CD4-positive, alpha-beta T cell treated with Interleukin-15 for 1 hour (primary cell): ENCODE data around the gene NOP9.
A peak's percentile ranks its signal among the peaks of the same experiment; 100 is the strongest.

ENCODE experiments used
- DNase-seq: peaks from one replicate; pipeline ENCODE4 v3.0.0-alpha.2; 2020

The NOP9 gene

DNA sequence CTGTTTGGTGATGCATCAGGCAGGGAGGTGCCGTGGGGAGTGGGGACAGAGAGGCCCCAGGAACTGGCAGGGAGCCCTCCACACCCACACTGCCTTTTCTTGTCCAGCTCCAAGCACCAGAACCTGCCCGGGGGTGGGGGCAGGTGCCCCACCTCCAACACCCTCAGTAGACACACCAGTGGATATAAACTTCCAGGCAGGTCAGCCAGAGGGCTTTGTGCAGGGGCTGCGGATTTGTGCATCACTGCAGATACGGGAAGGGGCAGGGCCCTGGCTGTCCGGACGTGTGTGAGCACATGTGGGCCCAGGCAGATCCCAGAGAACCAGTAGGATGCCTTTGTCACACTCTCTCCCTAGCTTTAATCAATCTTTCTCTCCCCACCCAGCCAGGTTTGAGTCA is 35.4 kb upstream of the NOP9 start:
- DNase-seq: no peak

- no peak for DNase-seq
Observed at GRCh38 chr14:24266344-24267244, 33.1 kb upstream of the NOP9 start.

DNA sequence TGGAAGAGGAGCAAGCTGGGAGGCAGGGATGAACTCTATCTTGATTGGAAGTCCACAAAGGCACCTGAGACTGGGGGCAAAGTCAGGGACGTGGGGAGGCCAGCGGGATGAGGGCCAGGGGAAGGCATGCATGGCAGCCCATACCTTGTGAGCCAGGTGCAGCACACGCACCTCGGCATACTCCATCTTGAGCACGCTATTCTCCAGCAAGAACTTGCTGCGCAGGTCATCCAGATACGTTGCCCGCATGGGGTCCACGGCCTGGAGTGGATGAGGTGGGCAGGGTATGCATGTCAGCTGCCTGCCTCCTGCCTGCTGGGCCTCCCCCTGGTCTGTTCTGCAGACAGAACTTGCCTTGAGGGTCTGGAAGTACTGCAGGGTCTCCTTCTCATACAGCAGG is 32.1 kb upstream of the NOP9 start:
- DNase-seq: no peak

DNA sequence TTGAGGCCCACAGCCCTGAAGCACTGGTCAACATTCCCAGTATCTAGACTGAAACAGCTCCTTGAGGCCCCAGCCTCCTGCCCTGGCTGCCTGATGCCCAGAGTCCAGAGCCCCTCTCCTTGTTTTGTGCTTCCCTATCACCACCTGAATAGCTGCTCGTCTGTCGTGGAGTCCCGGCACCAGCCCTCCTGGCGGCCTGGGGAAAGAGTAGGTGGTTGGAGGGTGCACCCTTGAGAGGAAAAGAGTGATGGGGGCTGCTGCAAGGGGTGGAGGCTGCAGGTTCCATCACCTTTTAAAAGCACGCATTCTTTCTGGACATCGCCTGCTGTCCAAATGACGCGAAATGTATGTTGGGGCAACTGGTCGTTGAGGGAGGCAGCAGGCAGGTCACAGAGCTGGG is 31.4 kb upstream of the NOP9 start:
- no peak for DNase-seq

DNA sequence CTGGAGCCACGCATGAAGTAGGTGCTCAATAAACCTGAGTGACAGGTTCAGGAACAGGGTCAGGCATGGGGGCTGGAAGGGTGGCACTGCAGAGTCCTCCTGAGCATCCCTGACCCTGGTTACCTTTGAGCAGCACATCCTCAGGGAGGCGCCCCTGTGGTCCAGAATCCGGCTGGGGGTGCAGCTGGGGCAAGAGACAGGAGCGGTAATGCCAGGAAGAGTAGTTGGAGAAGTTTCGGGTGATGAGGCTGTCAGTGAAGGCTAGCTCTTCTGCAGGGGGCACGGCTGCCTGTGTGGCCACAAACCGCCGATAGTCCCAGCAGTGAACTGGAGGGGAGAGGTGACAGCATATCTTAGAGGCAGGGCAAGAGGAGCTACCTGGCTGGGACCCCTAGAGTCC is 30.3 kb upstream of the NOP9 start:
- DNase-seq: no peak

- no peak for DNase-seq
Observed at GRCh38 chr14:24269910-24270536, 29.6 kb upstream of the NOP9 start.

DNA sequence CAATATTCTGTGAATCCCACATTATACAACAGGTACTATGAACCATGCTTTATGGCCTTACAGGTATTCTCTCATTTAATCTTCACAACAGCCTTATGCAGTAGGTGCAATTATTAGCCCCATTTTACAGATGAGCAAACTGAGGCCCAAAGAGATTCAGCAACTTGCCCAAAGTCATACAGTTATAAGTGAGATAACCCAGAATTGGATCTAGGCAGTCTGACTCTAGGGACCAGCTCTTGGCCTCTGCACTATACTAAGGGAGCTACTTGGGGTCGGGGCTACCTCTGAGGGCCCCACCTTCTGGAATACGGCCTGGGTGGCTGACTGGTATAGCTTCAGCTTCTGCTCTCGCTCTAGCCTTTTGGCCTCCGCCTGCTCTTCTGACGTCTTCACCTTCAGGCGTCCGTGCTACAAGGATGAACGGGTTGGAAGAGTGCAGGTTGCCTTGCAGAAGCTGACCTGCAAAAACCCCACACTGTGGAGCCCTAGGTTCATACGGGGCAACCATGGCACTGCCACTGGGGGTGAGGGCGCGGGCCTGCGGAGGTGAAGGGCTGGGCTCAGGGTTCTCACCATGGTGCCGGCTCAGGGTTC is 29.0 kb upstream of the NOP9 start:
- no peak for DNase-seq

GRCh38 chr14:24271134-24271833 is 28.4 kb upstream of the NOP9 start, which contains the start of gene RABGGTA:
Gene RABGGTA (minus strand): TSS chr14:24271597. CDS start chr14:24271115, 482 bp downstream.
- DNase-seq: peak; percentile 96

DNA sequence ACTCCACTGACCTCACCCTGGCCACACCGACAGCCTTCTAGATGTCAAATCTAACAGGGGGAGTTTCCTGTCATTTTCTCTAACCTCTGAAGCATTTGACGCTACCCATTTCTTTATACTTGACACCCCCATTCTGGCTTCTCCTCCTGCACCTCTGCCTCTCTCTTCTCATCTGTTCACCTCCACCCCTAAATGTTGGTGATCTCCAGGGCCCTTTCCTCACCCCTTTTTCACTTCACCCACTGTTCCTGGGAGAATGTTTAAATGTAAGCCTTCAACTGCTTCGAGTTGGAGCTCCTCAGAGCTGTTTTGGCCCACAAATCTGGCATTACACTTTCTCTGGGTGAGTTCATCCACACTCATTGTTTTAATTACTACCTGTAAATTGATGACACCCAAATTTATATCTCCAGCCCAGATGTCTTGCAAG is 27.8 kb upstream of the NOP9 start:
- no peak for DNase-seq

DNA sequence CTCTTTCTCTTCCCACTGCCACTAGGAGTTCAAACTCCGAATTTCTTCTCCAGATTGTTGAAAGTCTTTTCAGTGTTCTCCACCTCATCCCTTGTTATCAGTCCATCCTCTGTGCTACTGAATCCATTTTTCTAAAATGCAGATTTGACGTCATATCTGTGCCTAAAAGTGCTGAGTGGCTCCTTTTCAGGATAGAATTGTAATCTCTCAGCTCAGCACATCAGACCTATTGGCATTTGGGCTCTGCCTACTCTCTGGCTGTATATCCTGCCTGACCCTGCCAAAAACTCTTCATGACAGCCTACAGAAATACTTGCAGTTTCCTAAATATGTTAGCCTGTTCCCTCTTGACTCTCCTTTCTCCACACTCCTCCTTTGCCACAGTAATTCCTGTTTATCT is 27.2 kb upstream of the NOP9 start:
- no peak for DNase-seq

DNA sequence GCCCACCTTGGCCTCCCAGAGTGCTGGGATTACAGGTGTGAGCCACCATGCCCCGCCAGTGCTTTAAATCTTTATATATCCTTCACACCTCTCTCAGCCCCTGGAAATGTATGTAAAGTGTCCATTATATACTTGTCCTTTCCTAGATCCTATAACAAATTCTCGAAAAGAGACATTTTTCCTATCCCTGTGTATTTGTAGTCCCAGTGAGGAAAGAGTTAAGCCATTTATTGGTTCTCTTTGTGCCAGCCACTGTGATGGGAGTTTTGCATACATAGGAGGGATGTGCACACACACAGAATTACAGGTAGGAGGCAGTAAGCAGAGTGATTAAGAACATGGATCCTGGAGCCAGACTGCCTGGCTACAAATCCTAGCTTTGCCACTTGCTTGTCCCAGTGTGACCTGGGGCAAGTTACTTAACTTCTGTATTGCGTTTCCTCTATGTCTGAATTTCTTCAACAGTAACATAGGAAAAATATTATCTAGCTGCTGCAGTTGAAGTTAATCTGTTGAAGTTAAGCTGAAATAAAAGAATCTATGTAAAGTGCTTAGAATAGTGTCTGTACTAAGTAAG is 26.1 kb upstream of the NOP9 start:
- DNase-seq: no peak

DNA sequence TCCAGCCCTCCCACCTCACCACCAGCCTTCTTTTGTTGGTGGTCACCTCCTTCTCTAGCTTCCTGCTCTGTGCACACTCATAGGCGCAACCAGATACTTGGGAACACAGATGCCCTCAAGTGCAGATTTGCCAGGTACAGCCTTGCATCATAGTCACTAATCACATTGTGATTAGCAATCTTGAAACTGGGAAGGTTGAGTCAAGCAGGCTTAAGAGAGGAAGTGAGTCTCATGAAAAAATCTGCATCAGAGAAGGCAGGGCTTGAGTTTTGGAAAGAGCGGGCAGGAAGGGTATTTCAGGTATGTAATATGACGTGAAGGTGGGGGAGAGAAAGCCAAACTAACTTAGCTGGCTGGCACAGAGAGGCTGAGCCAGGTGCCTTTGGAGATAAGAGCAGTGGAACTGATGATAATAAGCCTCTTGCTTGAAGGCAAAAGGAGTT is 25.5 kb upstream of the NOP9 start:
- peak; percentile 55 for DNase-seq

GRCh38 chr14:24277071-24277470 is 22.6 kb upstream of the NOP9 start:
- DNase-seq: no peak

GRCh38 chr14:24277606-24278321 is 21.9 kb upstream of the NOP9 start:
- peak; percentile 59 for DNase-seq

DNA sequence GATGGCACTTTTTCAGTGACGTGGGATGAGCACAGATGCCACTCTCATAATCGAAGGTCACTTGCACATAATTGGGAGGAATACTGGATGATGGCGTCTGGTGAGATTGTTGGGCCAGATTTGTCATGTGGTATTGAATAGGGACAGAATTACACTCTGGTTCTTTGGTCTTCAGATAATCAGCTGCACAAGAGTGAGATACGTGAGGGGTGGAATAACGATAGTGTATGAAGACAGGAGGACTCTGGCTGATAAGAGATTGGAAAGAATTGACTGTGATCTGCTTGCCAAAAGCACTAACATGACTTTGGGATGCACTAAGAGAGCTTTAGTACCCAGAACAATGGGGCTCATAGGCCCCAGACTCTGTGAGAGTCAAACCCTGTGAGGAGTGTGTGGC is 21.2 kb upstream of the NOP9 start:
- no peak for DNase-seq

GRCh38 chr14:24279301-24280186 is 20.1 kb upstream of the NOP9 start:
- peak; percentile 76 for DNase-seq

GRCh38 chr14:24280797-24281460 is 18.7 kb upstream of the NOP9 start:
- no peak for DNase-seq

- no peak for DNase-seq
Observed at GRCh38 chr14:24281636-24282035, 18.0 kb upstream of the NOP9 start.

DNA sequence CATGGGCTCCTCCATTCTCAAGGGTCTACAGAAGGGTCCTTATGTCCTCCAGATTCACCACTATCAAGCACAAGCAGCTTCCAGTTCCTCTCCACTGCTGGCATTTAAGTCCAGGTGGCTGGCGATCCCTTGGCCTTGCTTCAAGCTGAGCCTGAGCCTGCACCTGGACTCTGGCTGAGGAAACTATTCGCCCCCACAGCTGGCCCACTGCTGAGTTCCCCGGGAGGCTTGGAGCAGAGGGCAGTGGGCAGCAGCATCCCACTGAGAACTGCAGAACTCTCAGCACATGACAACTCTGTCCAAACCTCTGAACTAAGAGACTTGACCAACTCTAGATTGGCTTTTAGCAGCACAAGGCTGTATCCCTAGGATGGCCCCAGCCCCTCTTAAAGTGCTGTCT is 16.9 kb upstream of the NOP9 start:
- no peak for DNase-seq

- no peak for DNase-seq
Observed at GRCh38 chr14:24283796-24284460, 15.7 kb upstream of the NOP9 start.
